ENCODE measurements around the gene RNF166.

RNF166 gene, protein sequence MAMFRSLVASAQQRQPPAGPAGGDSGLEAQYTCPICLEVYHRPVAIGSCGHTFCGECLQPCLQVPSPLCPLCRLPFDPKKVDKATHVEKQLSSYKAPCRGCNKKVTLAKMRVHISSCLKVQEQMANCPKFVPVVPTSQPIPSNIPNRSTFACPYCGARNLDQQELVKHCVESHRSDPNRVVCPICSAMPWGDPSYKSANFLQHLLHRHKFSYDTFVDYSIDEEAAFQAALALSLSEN

DNA sequence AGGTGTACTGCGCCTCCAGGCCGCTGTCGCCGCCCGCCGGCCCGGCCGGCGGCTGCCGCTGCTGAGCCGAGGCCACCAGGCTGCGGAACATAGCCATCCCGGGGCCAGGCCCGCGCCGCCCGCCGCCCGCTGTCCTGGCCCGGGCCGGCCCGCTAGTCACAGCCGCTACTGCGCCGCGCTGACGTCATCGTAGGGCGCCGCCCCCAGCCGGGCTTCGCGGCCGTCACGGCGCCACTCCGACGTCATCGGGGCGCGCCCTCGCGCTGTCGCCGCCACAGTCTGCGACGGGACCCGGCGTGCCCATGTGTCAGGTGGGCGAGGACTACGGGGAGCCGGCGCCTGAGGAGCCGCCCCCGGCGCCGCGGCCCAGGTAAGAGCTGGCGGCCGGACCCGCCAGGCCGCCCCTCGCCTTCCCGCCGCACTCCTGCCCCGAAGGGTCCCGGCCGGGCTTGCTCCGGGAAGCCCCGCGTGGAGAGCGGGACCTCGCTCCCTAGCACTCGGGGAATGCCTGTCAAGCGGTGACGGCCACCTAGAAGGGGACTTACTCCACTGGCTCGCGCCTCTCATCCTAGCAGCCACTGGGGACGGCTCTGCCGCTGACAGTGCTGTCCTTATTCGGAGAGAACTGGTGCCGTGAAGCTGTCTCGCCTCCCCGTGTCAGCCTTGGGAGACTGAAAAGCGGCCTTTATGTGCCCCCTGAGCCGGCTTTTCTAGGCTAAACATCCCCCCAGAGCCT, at the start of gene RNF166, which contains the start of gene CTU2:
Gene RNF166, minus strand, starts transcription at position 180 of the 736 bp plus-strand sequence. Its CDS starts 83 bp downstream, at position 97.
Gene CTU2, plus strand, starts transcription at position 275 of the 736 bp plus-strand sequence. Its CDS starts 28 bp downstream, at position 303.
- in situ Hi-C loops (cut with HindIII; ENCODE audit: low sequenced_read_pairs), result no loop called here

DNA sequence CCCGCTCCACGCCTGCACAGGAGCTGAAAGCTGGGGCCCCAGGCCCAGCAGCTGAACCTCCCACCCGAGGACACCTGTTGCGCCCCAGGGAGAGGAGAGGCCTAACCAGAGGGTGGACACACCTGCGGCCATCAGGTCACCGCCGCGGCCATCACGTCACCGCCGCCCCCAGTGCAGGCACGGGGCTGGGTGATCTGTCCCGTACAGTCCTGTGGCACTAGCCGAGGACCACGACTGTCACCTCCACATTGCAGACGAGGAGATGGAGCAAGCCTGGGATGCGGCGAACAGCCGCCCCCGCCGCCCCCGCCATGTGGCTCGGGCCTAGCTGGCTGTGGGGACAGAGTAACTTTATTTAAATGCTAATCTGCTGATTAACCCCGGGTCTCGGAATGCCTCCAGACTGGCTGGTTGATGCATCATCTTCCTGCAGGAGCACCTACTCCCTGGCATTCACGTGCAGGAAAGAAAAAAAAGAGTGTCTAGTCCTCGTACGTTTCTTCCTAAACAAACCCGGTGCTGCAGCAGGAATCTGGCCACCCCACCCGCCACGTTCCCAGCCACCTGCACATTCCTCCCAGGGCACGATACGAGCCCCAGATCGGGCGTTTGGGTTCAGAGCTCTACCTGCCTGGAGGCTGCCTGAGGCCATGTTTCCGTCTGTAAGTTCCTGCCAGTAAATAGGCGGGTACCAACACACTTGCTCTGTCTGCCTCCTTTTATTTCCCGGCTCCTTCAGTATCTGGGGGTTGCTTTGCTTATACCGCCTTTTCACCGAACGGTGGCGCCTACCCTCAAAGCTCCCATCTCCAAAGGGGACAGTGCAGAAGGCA, 48.9 kb upstream of the RNF166 start:
- in situ Hi-C loops (cut with HindIII; ENCODE audit: low sequenced_read_pairs), result no loop called here

DNA sequence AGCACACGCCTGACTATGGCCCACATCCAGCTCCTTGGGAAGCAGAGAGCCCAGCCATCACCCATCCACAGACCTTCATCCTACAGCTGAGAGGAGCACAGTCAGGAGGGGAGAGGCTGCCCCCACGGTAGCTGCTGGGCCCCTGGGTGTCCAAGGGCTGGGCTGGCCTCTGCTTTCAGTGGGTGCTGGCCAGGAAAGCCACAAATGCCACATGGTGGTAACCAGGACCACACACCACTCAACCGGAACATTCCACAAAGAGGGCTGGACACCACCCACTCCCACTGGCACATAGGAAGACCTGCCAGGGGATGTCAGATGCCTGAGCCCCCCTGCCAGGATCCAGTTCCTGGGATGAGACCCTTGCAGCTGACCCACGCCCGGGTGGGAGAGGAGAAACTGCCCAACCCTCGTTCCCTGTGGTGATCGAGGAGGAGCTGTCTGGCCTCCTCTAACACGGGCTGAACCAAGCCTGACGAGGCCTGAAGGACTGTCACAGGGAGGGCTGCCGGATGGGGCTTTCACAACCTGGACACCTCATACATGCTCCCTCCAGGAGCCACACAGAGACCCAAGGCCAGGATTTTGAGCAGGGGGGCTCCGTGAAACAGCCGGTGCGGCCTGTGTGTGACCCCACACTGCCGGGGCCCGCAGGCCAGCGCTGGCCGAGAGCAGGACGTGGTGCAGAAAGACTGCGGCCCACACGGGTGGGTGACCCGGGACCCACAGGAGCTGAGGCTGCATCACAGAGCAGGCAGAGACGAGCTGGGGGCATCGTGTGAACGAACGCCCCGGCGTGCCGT, 48.1 kb upstream of the RNF166 start:
- in situ Hi-C loops (cut with HindIII; ENCODE audit: low sequenced_read_pairs), result no loop called here

DNA sequence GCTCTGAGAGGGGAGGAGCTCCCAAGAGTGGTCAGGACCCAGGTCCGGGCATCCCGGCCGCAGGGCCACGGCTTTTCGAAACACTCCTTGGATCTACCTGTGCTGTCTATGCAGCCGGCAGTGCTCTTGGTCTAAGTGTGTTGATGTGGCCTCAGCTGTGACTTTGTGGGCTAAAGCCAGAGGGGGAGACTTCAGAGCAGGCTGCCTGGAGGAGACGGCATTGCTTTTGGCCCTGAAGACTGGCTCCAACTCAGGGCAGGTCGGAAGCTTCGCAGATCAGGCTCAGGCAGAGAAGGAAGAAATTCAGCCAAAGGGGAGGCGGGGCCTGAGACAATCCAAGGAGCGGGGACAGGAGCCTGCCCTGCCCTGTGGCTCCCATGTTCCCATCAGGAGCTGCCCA, 47.4 kb upstream of the RNF166 start:
- in situ Hi-C loops (cut with HindIII; ENCODE audit: low sequenced_read_pairs), result no loop called here

DNA sequence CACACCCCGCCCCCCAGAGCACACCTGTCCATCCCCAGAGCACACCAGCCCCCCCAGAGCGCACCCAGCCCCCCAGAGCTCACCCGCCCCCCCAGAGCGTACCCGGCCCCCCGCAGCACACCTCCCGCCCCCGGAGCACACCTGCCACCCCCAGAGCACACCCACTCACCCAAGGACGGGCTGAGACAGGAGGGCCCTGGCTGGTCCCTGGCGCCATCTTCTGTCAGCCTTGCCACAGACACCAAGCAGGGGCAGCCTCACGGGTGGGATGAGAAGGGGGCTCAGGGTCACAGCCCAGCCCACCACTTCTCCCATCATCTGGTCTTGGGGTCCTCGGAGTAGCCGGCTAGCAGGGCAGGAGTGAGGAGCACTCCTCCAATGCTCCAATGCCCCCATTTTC, 47.0 kb upstream of the RNF166 start:
- in situ Hi-C loops (cut with HindIII; ENCODE audit: low sequenced_read_pairs), result no loop called here

DNA sequence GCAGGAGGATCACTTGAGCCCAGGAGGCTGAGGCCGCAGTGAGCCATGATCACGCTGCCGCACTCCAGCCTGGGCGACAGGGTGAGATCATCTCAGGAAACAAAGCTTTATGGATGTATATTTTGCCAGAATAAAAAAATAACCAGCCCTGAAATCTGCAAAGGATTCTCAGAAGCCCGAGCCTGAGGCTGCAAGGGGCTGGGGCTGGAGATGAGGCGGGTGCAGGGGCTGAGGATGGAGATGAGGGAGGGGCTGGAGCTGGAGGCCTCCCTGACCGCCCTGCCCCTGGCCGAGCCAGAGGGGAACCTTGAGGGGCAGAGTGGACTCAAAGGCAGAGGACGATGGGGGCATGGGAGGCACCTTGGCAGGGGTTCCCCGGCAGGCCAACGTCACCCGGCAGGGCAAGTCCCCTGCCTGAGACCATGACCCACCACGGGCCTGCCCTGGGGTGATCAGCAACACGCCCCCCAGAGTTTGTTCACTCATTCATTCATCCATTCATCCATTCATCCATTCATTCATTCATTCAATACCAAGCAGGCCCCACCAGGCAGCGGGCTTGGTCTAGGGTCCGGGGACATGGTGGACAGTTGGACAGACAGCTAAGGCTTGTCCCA, 46.3 kb upstream of the RNF166 start:
- in situ Hi-C loops (cut with HindIII; ENCODE audit: low sequenced_read_pairs), result no loop called here

DNA sequence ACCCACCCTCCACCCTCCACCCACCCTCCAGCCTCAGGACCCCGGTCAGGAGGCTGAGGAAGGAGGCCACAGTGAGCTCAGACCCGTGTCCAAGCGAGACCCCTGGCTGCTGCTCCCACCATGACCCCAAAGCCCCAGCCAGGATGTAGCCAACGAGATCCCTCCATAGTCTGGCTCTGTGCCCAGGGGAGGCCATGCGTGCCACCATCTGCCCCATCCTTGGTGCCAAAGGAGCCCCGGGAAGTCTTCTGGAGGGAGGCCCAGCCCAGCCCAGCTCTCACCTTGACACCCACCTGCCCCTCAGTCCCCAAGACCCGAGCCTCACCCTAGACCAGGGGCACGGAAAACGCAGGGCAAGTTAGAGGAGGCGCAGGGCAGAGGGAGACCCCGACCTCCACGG, 44.6 kb upstream of the RNF166 start:
- in situ Hi-C loops (cut with HindIII; ENCODE audit: low sequenced_read_pairs), result no loop called here

DNA sequence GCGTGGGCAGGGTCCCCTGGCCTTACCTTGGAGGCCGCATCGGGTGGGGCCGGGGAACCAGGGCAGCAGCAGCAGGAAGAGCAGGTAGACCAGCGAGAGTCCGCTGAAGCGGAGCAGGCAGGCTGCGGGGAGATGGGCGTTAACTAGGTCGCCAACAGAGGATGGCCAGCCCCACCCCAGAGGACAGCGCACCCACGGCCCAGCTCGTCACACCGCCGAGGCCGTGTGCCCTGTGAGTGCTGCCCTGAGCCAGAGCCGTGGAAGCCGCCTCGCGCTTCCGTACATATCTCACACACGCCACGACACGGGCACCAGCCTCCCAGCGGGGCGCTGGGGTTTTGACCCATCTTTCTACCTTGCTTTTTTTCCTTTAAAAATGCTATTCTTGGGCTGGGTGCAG, 43.1 kb upstream of the RNF166 start:
- in situ Hi-C loops (cut with HindIII; ENCODE audit: low sequenced_read_pairs), result no loop called here

DNA sequence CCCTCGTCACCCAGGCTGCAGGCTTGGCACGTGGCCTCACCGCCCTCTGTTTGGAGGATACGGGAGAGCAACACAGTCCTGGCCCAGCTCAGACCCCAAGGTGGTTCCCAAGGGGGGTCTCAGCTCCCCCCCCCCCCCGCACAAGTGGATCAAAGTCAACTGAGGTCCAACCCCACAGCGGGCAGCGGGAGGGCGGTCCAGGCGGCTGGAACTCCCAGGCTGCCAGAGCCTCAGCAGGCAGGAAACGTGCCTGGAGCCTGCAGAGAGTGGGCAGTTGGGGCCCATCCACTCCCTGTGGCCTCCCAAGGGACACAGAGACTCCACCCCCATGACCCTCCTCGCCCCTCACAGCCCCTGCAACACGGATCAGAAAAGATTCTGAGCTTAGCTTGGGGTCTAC, 42.2 kb upstream of the RNF166 start:
- in situ Hi-C loops (cut with HindIII; ENCODE audit: low sequenced_read_pairs), result no loop called here

DNA sequence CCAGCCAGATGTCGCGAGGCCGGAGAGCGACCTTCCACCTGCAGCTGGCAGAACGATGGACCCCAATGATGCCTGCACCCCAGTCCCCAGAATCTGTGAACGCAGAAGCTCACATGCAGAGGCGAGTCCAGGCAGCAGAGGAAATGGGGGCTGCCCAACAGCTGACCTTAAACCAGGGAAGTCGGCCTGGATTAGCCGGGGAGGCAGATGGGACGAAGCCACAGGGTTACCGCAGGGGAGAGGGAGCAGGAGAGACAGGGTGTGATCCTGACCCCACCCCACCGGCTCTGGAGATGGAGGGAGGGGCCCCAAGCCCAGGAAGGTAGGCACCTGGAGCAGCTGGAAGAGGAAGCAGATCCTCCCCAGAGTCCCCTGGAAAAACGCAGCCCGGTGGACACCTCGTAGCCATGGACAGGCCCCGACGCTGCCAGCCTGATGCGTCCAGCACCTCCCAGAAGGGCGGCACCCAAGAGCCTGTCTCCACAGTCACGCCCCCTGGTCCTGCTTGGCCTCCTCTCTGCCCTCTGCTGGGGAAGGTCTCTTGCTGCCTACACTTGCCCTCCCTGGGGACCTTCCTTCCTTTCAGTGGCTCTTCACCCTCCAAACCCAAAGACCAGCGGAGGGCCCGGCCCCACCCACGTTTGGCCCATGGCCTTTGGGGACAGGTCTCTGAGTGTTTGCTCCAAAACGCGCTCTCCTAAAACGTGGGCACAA, 41.5 kb upstream of the RNF166 start:
- in situ Hi-C loops (cut with HindIII; ENCODE audit: low sequenced_read_pairs), result no loop called here

DNA sequence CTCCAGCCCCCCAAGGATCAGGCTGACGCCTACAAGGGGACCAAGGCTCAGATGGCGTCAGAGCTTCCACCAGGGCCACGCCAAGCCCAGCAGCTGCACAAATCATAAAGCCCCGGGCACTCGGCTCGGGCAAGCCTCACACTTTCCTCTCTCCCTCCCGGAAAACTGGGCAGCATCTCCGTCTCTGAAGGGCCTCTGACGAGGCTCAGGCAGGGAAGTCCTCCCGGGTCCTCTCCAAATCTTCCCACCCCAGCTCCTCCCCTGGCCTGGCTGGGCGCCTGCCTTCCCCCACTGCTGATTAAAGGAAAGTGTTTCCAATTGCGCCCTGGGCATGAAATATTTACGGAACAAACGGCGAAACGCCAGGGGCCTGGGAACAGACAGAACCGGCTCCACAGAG, 40.3 kb upstream of the RNF166 start:
- in situ Hi-C loops (cut with HindIII; ENCODE audit: low sequenced_read_pairs), result no loop called here

DNA sequence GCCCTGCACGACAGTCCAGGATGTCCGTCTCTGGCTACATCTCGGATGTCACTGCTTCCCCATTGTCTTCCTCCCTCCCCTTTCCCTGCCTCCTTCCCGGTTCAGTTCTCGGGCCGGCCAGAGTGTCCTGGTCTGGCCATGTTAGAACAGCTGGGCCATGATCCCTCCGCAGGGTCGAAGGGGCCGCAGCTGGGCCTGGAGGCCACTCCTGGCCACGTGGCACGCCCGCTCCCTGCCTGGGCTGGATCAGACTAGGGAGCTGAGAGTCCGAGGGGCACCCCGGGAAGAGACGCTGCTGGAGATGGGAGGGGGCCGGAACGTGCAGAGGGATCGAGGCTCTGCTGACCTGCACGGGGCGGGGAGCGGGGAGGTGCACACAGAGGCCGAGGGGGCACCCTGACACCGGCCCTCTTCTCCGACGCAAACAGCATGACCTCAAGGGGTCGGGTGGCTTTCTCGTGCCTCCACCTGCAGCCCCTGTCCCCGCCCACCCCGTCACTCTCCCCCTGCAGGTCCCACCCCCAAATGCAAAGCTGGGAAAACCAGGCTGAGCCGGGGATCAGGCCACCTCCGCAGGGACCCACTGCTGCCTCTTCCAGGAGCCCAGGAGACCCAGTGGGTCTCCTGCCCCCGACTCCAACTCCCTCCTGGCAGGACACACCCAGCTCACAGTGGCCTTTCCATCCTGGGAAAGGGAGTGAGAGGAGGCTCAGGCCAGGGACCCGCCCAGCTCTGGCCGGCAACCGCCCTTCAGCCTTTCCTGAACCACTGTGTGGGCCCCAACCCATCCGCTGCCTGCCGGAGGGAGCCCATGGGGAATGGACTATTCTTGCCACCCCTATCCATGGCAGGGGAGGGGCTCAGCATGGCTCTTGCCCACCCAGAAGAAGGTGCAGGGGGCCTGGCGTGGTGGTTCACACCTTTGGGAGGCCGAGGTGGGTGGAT, 38.6 kb upstream of the RNF166 start:
- in situ Hi-C loops (cut with HindIII; ENCODE audit: low sequenced_read_pairs), result no loop called here

DNA sequence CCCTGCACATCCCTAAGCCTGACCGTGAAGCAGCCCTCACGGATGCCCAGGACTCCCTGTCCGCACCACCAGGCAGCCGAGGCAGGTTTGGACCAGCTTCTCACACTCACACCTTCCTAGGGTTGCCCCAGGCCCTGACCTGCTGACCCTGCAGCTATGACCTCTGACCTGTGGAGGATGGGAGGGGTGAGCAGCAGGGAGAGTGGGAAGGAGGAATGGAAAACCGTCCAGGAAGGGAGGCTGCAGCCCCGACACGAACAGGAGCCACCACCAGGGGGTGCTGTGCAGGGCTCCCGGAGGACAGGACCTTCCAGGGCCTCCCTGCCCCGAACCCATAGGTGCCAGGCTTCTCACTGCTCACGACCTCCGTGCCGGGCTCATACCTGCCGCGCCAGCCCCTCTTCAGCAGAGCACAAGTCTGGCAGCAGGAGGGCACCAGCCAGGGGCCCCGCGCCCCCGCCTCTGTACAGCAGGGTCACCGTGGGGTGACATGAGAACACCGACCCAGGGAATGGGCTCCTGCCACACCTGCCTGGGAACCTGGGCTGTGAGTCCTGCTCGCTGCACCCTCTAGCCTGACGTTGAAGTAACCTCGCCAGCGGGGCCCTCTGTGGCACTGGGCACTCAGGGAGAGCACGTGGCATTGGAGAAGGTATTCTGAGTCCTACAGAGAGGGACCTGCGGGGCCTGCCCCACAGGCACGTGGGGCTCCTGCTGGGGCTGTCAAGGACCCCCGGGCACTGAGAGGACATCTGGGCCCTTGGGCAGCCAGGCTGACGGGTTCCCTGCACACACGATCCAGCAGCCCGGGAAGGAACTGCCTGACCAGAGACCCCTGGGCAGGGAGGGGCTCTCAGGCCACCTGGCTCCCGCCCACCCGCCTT, 37.7 kb upstream of the RNF166 start:
- in situ Hi-C loops (cut with HindIII; ENCODE audit: low sequenced_read_pairs), result no loop called here

DNA sequence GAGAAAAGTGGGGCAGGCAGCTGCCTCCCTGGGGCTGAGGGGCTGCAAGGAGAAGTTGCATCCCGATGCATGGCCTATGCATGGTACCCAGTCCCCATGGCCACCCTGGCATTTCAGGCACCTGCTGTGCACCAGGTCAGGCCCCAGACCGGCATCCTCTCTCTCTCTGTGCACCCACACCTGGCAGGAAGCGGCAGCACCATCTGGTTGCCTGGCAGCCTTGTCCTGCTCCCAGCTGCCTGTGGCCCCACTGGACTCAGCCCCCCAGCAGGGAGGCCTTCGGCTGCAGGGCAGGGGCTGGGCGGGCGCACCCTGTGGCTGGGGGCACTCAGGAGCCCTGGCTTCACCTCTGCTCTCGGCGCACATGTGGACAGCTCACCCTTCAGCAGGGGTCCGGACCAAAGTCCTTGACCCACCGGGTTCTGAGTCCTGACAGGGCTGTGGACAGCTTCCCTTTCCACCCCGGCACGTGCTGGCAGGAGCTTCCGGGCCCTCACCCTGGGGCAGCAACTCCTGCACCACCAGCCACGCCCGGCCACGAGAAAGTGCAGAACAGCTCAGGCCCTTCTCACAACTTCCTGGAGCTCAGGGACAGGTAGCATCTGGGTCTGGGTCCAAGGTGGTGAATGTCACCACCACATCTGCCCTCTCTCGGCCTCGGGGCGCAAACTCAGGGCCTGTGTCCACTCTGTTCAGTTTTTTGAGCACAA, 36.8 kb upstream of the RNF166 start:
- in situ Hi-C loops (cut with HindIII; ENCODE audit: low sequenced_read_pairs), result no loop called here

DNA sequence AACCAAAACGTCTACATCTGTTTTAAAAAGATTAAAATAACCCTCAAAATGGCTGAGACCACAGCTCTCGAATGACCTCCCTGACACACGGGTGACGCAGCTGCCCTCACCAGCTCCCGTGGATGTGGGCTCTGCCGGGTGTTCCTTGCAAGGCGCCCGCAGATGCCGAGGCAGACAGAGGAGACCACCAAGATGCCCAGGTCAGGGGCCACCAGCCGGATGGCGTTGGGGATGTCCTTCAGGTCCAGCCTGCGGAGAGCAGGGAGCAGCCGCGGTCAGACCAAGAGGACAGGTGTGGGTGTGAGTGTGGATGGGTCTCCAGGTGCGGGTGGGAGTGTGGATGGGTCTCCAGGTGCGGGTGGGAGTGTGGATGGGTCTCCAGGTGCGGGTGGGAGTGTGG, 35.2 kb upstream of the RNF166 start:
- in situ Hi-C loops (cut with HindIII; ENCODE audit: low sequenced_read_pairs), result no loop called here

DNA sequence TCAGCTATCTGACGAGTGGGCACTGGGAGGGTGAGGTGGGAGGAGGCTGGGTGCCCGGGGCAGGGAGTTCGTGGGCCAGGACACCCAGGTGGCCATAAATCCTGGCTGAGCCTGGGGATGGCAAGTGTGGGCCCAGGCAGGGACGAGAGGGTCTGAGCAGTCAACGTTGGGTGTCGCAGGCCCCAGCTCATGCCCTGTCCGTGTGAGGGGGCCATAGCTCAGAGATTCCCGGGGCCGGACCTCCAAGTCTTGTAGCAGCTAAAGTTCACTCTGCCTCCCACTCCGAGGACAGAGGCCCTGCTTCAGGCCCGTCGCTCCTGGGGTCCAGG, 34.5 kb upstream of the RNF166 start:
- in situ Hi-C loops (cut with HindIII; ENCODE audit: low sequenced_read_pairs), result no loop called here
